Cerebellar cortex (tissue), 1 donor: ENCODE results near the gene MIPEP.
"Not testable (repeated sequence)": the region's sequence is repeated elsewhere in the genome, so short reads cannot be mapped to it uniquely, and the experiment has no call there.

Experiments used
- DNase-seq: peaks from one replicate; pipeline ENCODE4 v3.0.0-alpha.2; 2015; ENCODE audit warnings: low spot score

The MIPEP gene

GRCh38 chr13:23889615-23890607 lies 711 bp upstream of the MIPEP start:
- DNase-seq = no peak

- DNase-seq = not testable (repeated sequence)
These were observed 4.8 kb downstream of the MIPEP start for GRCh38 chr13:23884361-23884760.

- DNase-seq = no peak
These were observed 5.9 kb downstream of the MIPEP start for GRCh38 chr13:23883255-23883654.

- not testable (repeated sequence) for DNase-seq
These were observed 7.8 kb downstream of the MIPEP start for GRCh38 chr13:23881402-23881800.

- not testable (repeated sequence) for DNase-seq
These were observed 8.5 kb downstream of the MIPEP start for GRCh38 chr13:23880493-23881401.

- DNase-seq = no peak
These were observed 11.9 kb downstream of the MIPEP start for GRCh38 chr13:23877286-23877685.

- no peak for DNase-seq
These were observed 12.9 kb downstream of the MIPEP start for GRCh38 chr13:23876265-23876664.

- peak; percentile 48 for DNase-seq
These were observed 17.5 kb downstream of the MIPEP start for GRCh38 chr13:23871616-23872220.

- no peak for DNase-seq
These were observed 18.7 kb downstream of the MIPEP start for GRCh38 chr13:23870356-23871140.

- no peak for DNase-seq
These were observed 20.7 kb downstream of the MIPEP start for GRCh38 chr13:23868521-23868920.

- DNase-seq = no peak
These were observed 22.1 kb downstream of the MIPEP start for GRCh38 chr13:23867027-23867491.

GRCh38 chr13:23866420-23867026 lies 22.7 kb downstream of the MIPEP start:
- DNase-seq = no peak

- no peak for DNase-seq
These were observed 23.3 kb downstream of the MIPEP start for GRCh38 chr13:23865906-23866305.

GRCh38 chr13:23865026-23865425 lies 24.2 kb downstream of the MIPEP start:
- DNase-seq = no peak

GRCh38 chr13:23861310-23861709 lies 27.9 kb downstream of the MIPEP start:
- no peak for DNase-seq

GRCh38 chr13:23859904-23860303 lies 29.3 kb downstream of the MIPEP start:
- DNase-seq = no peak

GRCh38 chr13:23859455-23859854 lies 29.7 kb downstream of the MIPEP start:
- no peak for DNase-seq

- no peak for DNase-seq
These were observed 30.7 kb downstream of the MIPEP start for GRCh38 chr13:23858546-23858945.

GRCh38 chr13:23856008-23856750 lies 33.0 kb downstream of the MIPEP start:
- peak; percentile 89 for DNase-seq

- no peak for DNase-seq
These were observed 33.8 kb downstream of the MIPEP start for GRCh38 chr13:23855360-23855759.
